HG03575 (cell line): ENCODE data around the gene PCYOX1L.

Experiments
- ATAC-seq: cut with Tn5 transposase; IDR thresholded peaks from one replicate; pipeline ENCODE4 v1.9.1; 2021; ENCODE audit not compliant: unreplicated experiment, insufficient number of reproducible peaks, low FRiP score; ENCODE audit errors: extremely low read depth

The PCYOX1L gene

DNA sequence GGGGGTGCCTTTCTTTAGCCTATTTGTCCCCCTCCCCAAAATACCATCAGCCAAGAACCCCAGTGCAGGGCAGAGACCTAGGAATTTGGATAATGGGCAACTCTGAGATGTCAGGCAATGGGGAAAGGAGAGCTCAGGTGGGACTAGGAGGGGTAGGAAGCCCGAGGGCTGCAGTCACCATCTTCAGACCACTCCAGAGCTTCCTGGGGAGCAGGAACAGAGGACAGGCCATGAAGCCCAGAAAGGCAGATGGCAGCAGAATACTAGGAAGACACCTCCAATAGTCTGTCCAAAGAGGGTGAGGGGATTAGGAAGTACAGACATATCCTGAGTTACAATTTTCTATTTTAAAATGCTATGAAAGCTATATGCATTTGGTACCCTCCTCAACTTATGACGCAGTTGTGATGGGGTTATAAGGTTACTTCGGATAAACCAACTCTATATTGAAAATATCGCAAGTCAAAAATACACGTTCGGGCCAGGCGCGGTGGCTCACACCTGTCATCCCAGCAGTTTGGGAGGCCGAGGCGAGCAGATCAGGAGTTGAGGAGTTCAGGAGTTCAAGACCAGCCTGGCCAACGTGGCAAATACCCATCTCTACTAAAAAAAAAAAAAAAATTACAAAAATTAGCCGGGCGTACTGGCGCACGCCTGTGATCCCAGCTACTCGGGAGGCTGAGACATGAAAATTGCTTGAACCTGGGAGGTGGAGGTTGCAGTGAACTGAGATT lies 55.8 kb downstream of the PCYOX1L start:
- no peak for ATAC-seq

DNA sequence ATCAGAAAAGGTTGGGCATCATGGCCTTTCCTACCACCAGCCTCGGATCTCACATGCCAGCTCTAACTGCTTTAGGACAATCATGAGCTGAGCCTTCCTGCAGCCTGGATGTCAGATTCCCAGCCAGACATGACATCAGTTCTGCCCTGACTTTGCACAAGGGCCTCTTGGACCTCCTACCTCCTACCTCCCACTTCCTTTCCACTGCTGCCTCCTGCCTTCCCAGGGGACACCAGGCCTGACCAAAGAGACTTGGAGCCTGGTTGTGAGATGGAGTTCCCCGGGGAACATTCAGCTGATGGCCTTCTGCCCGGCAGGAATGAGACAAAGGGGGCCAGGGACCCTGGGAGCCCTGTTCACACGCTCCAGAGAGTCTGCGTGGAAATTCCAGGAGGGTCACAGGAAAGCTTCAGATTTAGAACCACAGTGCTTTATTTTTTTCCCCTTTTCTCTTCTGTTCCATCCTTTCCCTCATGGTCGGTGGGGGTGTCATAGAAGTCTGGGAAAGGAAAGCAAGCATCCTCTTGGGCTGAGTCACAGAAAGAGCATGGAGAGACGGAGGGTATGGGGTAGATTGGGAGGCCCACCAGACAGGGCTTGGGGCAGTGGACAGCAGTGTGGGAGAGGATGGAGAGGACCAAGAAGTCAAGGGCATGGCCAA lies 56.7 kb downstream of the PCYOX1L start:
- ATAC-seq, result no peak

DNA sequence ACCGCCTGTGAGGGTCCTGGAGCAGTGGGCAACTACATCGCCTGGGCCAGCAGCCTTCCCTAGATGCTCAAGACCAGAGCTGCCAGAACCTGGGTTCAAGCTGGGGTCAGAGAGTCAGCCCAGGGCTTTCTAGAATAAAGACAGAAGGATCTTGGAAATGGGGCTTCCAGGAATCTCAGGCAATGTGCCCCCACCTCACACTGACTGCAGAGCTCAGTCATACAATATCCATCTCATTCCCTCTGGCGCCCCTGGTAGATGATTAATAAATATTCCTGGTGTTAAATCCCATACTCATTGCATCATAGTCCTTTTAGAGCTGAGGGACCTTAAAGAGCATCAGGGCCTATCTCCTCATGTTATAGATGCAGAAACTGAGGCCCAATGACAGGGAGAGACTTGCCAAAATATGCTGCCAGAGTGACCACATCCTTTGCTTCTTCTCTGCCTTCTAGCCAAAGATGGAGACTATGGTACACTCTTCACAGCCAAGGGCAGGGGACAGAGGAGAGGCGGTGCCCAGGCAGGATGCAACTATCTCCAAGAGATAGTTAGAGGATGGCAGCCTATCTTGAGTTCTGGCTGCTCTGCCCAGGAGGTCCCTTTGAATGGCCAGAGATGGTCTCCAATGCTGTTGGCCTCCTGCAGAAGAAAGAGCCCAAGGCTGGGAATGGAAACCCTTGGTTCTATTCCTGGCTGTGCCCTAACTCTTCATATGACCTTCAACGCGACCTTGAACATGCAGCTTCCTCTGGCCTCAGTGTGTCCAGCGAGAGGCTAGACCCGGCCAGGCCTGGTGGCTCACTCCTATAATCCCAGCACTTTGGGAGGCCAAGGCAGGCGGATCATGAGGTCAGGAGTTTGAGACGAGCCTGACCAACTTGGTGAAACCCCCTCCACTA lies 57.5 kb downstream of the PCYOX1L start:
- ATAC-seq, result no peak

DNA sequence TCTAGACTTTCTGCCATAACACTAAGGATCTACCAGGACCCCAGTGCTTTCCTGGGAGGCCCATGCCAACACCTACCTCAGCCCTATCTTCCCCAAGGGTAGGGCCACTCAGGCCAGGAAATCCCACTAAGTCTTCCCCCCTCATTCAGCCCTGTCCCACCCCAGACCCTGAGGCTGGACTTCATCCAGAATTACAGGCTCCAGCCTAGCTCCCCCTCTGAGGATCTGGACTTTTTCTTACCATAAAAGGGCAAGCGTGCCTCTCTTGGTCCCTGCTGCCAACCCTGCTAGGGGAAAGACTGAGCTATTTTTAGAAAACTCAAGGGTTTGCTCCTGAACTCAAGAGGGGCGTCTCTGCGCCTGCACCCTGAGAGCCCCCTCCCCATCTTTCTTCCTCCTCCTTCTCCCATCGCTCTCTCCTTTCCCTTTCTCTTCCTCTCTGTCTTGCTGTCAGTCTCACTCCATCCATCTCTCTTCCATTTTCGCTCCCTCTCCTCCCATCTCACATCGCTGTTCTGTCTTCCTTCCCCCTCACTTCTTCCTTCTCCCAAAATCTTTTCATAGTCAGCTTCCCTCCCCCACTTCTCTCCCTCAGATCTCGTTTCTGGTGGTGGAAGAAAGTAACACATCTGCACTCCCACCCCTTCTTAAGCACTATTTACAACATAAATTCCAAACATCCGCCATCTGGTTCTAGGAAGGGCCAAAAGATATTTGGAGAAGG lies 59.3 kb downstream of the PCYOX1L start:
- ATAC-seq, result no peak

DNA sequence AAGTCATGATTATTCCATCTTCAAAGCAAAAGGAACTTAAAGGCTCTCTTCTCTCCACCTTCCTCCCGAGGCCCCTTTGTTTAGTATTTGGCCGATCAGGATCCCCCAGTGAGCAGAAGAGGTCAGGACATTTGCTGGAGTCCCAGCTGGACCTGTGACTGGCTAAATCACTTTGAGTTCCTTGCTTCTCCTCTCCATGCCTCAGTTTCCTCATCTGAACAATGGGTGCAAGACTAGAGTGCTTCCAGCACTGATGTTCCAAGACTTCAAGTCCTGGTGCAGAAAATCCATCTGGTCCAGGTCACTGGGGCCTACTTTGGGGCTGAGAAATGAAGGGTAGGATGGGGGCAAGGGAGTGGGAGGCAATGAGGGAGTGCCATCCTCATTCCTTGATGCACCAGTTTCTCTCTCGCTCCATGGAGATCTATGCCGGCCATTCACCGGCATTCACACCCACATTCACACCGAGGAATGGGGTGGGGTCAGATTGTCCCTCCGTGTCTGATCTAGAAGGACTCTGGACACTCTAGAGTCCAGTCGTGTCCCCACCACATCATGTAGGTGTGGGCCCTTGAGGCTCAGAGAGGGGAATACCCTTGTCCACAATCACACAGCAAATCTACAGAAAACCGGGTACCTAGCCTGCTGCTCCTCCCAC lies 60.0 kb downstream of the PCYOX1L start:
- ATAC-seq, result no peak

DNA sequence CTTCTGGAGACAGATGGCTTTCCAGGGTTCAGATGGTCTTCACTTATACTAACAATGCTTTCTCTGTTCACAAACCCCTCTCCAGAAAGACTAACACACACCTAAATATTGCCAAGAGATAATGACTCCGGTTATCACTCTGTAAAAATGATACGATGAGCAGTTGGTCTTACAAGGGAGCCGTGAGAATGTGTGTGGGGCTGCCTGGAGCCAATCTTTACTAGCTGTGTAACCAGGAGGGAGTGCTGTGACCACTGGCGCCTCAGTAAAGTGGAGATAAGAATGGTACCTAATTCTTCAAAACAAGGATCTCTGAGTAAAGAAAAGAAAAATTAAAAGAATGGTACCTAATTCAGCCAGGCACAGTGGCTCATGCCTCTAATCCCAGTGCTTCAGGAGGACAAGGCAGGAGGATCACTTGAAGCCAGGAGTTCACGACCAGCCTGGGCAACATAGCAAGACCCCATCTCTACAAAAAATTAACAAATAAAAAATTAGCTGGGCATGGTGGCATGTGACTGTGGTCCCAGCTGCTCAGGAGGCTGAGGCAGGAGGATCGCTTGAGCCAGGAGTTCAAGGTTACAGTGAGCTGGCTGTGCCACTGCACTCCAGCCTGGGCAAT lies 61.2 kb downstream of the PCYOX1L start:
- no peak for ATAC-seq
